GF-D8 (cell line): Measurements from ENCODE around the gene FARP2.

Source experiments
- DNase-seq: peaks from one replicate; lab custom pipeline; 2025; lab: John Stamatoyannopoulos, UW

FARP2 gene

GRCh38 chr2:241458687-241459086 is 102.6 kb downstream of the FARP2 start:
- DNase-seq = no peak

GRCh38 chr2:241459520-241459919 is 103.4 kb downstream of the FARP2 start:
- DNase-seq = no peak

DNA sequence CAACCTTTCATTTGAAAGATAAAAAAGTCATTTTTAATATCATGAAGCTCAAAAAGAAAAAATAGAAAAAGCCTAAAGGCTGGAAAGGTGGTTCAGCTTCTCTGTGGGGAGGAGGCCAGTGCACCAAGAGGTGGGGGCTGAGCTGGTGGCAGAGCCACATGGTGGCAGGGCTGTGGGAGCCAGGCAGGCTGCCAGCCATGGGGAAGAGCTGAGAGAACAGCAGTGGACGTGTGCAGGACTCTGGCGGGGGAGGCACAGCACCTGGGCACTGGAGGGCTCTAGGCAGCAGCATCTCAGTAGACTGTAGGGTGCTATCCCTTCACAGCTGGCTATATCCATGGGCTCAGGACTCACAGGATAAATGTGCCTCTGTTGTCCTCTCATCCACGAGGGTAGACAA is 104.5 kb downstream of the FARP2 start:
- no peak for DNase-seq

GRCh38 chr2:241461693-241462677 is 105.9 kb downstream of the FARP2 start:
- DNase-seq = no peak

GRCh38 chr2:241463276-241464135 is 107.4 kb downstream of the FARP2 start:
- DNase-seq = no peak

DNA sequence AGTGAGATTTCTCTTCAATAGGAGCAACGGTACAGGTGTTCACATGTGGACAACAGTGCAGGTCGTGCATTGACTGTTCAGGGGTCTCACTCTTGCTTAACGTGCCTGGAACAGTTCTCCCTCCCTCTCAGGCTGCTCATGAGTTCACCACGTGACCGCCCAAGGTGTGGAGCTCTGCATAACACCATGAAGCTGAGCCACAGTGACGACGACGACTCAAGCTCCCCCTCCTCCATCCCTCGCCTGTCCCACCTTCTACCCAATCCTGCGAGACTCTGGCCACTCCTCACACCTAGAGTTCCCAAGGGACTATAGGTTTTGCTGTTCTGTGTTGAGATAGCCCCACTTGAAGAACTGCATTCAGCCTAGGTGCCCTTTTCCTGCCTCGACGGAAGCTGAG is 109.5 kb downstream of the FARP2 start:
- no peak for DNase-seq

DNA sequence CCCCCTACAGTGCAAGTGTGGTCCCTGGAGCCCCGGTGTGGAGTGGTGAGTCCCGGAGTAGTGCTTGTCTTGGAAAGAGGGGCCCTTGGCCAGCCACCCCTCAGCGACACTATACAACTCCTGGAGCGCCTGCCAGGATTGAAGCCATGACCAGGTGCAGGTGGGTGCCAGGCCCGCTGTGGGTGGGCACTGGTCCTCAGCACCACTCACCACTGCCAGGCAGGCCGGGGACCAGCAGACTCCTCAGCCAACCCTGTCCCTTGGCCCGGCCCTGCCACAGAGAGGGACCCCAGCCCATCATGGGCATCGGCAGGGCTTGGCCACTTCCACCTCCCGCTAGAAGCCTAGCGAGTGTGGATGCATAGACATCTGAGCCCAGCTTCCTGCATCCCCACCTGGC is 110.1 kb downstream of the FARP2 start:
- no peak for DNase-seq

DNA sequence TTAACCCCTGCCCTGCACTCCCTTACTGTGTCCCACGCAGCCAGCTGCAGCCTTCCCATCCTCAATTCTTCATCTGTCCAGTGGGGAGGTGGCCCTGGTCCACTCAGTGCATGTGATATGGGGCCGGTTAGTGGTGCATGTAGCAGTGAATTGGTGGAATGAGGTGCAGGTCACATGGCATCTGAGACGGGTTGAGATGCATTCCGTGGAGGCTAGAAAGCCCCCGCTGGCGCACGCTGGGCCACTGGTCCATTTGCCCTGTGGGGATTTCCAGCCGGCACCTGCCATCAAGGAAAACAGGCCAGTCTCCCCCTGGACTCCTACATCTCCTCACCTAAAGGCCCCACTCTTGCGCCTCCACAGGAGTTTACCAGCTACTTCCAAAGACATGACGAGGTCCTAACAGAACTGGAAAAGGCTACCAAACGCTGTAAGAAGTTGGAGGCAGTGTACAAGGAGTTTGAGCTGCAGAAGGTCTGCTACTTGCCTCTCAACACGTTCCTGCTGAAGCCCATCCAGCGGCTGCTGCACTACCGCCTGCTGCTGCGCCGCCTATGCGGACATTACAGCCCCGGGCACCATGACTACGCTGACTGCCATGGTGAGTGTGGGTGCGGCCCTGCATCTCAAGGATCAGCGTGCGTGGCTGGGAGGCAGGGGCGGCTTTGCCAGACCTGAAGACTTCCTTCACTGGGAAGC is 111.8 kb downstream of the FARP2 start:
- no peak for DNase-seq

GRCh38 chr2:241468476-241468781 is 112.3 kb downstream of the FARP2 start:
- DNase-seq = no peak

- no peak for DNase-seq
Observed at GRCh38 chr2:241469746-241470145, 113.7 kb downstream of the FARP2 start.

GRCh38 chr2:241473399-241473798 is 117.3 kb downstream of the FARP2 start:
- DNase-seq = no peak

GRCh38 chr2:241475267-241475666 is 119.2 kb downstream of the FARP2 start:
- no peak for DNase-seq

- DNase-seq = no peak
Observed at GRCh38 chr2:241478166-241478565, 122.1 kb downstream of the FARP2 start.

DNA sequence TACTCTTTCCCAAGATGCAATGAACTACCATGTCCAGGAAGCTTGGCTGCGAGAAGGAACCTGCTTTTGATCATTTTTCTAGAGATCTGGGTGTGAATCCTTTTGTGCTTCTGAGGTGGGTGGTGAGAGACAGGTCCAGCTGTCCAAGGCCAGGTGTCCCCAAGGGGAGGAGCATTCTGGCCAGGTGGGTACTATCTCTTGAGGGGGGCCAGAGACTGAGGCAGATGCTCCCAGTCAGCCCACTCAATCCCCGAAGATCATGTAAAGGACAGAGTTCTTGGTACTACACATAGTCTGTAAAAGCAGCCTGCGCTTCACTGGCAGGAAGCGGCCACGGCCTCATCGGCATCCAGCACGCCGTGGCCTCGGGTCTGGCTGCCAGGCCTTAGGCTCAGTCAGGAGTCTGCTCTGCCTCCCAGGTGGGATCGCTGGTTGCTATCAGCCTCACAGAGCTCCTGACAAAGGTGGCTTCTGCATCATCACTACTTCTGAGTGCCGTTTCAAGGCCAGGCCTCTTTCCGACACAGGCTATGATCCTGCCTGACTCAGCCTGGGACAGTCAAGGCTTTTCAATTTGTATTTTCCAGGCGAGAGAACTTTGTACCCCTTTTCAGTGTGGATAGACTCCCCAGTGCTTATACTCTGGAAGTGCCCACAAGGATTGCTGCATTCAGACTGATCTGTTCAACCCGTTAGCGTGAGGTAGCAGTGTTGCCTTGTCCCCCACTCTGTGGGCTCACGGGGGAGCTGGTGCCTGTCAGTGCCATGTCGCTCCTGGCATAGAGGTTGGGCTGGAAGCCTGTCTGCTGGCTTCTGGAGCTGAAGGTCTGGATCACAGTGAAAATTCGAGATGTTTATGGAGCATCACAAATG is 123.2 kb downstream of the FARP2 start:
- no peak for DNase-seq

DNA sequence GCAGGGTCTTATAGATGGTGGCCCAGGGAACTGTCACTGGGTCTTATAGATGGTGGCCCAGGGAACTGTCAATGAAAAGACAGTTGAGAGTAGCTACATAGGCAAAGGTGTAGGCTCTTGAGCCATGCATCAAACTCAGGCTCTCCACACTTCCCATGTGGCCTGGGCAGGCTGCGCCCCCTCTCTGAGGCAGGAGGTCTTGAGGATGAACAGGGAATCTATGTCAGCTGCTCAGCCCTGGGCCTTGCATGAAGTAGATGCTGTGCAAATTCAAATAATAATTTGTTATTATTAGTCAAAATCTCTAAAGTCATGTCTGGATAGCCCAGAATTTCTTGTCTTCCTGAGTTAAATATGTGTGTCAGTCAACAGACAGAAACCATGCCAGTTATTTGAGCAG is 125.6 kb downstream of the FARP2 start:
- DNase-seq = no peak

DNA sequence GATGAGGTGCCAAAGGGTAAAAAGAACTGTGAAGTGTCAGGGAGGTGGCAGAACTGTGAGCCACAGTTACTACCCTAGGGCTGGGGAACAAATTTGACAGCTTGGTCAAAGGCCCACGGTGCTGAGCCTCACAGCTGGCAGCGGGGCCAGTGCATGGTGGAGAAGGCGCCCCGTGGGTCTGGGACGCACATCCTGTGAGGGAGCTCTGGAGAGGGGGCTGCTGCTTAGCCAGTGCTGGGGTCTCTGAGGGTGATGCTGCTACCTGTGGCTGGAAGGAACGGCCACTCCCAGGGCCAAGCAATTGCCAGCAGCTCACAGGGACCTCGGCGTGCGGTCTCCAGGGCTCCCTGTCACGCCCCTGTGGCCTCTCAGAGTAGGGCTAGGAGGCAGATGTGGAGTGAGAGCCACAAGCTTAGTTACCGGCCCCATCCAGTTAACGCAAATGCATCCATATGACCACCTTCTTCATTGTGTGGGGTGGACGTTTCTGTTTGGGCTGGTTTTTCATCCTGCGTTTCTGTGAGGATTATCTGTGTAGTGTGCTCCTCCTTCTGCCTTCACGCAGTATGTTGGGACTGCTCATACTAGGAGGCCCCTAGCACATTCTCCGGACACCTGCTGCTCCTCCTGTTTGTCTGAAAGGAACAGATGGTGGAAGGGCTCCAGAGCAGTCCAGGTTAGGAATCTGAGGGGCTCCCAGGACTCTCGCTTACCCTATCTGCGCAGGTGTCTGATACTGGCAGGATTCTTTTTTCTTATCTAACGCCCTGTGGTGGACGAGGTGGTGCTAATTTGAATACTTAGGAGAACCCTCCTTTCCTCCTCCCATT is 126.3 kb downstream of the FARP2 start:
- no peak for DNase-seq

DNA sequence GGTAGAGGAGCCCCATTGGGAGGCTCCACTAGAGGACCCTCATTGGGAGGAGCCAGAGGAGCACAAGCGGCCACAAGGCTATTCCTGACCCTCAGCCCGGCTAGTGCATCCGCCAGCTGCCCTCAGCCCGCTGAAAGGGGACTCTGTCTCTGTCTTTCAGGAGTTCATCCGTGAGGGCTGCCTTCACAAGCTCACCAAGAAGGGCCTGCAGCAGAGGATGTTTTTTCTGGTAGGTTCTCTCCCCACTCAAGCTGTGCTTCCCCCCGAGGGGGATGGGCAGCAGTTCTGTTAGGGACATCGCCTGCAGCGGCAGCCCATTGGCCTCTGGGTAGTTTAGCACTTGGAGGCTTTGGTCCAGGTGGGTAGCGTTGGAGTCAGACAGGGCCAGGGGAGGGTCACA is 127.2 kb downstream of the FARP2 start:
- DNase-seq = no peak

GRCh38 chr2:241485172-241485911 is 129.3 kb downstream of the FARP2 start:
- DNase-seq = no peak

DNA sequence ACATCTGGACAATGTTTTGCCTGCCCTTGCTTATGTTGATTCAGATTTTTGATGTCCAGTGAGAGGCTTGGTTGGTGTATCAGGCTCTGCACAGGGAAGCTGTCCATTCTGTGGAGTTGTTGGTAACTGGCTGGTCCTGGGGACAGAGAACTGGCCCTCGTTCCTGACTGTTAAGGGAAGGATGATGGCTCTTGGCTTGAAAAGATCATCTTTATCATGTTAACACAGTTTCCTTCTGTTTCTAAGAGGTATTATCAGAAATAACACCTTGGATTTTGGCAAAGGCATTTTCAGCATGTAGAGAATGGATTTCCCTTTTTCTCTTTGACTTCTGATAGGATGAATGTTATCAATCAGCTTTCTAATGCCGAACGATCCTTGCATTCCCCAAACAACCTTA is 133.0 kb downstream of the FARP2 start:
- no peak for DNase-seq
